GM10248 (cell line): ENCODE results near the gene KAZN.

ENCODE experiments used
- CTCF ChIA-PET: fragments of 300-600 bp; sonication (Branson Sonifier 250); formaldehyde crosslinking; extraction: SDS; loops from one replicate; lab custom pipeline; 2021; ENCODE audit warnings: antibody characterized with exemption; lab: Yijun Ruan, JAX
- POLR2A ChIA-PET: fragments of 350-650 bp; sonication (Branson Sonifier 250); formaldehyde crosslinking; extraction: SDS; loops from one replicate; lab custom pipeline; 2020; ENCODE audit warnings: antibody characterized with exemption; lab: Yijun Ruan, JAX
- DNase-seq: peaks from one replicate; pipeline ENCODE4 v3.0.0; 2012; ENCODE audit errors: extremely low spot score
- TF ChIP-seq, protein P1 (sequence below): IDR thresholded peaks from 2 replicates; pipeline ENCODE4 v1.5.1; 2012; ENCODE audit warnings: mild to moderate bottlenecking, low read depth; ENCODE audit errors: extremely low read depth, missing control alignments, control extremely low read depth

Gene KAZN

DNA sequence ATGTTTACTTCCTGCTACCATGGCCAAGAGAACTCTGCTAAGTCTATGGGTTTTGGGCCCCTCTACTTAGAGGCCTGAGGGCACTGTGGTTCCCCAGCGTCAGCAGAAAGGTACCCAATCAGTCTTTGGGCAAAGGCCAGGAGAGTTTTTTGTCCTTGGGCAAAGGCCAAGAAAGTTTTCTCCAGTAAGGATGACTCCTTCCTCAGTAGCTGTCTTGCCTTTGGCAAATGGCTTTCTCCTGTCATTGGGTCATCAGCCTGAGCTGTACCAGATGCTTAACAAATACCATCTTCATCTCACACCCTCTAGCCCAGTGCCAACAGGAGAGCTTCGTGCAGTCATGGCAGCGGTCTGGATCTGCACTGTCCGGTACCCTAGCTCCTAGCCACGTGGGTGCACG lies 355.7 kb downstream of the KAZN start:
- TF ChIP-seq, protein P1, sequence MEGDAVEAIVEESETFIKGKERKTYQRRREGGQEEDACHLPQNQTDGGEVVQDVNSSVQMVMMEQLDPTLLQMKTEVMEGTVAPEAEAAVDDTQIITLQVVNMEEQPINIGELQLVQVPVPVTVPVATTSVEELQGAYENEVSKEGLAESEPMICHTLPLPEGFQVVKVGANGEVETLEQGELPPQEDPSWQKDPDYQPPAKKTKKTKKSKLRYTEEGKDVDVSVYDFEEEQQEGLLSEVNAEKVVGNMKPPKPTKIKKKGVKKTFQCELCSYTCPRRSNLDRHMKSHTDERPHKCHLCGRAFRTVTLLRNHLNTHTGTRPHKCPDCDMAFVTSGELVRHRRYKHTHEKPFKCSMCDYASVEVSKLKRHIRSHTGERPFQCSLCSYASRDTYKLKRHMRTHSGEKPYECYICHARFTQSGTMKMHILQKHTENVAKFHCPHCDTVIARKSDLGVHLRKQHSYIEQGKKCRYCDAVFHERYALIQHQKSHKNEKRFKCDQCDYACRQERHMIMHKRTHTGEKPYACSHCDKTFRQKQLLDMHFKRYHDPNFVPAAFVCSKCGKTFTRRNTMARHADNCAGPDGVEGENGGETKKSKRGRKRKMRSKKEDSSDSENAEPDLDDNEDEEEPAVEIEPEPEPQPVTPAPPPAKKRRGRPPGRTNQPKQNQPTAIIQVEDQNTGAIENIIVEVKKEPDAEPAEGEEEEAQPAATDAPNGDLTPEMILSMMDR = no peak
- ChIA-PET CTCF (no interaction called here), POLR2A (no interaction called here)
- DNase-seq = no peak

DNA sequence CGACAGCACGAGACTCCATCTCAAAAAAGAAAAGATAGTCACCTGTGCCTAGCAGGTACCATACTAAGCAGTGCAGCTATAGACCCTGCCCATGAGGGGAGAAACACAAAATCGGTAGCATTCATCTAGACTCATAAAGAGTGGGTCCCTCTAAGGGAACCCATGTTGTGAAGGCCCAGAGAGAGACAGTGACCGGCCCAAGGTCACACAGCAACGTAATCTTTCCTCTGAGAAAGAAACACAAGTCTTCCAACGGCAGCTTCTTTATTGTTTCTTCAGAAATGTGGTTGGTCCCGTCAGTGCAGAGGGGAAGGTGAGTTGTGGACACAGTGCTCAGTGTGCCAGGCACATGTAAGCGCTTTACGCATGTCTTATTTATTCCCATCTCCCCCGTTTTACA lies 356.4 kb downstream of the KAZN start:
- DNase-seq = no peak
- TF ChIP-seq, protein P1 = no peak
- POLR2A ChIA-PET = interaction anchor here (0.5 kb wide), 1 partner anchor 8 kb away, joined by 3 read pairs; no protein-coding TSS in a partner anchor
- CTCF ChIA-PET = no interaction called here

- TF ChIP-seq, protein P1 = no peak
- POLR2A ChIA-PET = no interaction called here
- CTCF ChIA-PET = no interaction called here
- DNase-seq = no peak
Measured at GRCh38 chr1:14955402-14955801, 356.9 kb downstream of the KAZN start.

- ChIA-PET CTCF (no interaction called here), POLR2A (no interaction called here)
- no peak for DNase-seq
- TF ChIP-seq, protein P1 = no peak
Measured at GRCh38 chr1:14955976-14956375, 357.5 kb downstream of the KAZN start.

- ChIA-PET POLR2A (no interaction called here), CTCF (no interaction called here)
- DNase-seq = no peak
- TF ChIP-seq, protein P1 = no peak
Measured at GRCh38 chr1:14956579-14957195, 358.2 kb downstream of the KAZN start.

- TF ChIP-seq, protein P1 = no peak
- CTCF ChIA-PET = no interaction called here
- no peak for DNase-seq
- POLR2A ChIA-PET = no interaction called here
Measured at GRCh38 chr1:14957375-14958098, 359.1 kb downstream of the KAZN start.
